Posterior vena cava (tissue), 2 donors: ENCODE measurements around the gene MERTK. TPM values are rescaled to one million over a fixed set of nuclear protein-coding genes. Genes with fewer than 3 reads are reported as not detected.
"Not testable (repeated sequence)": the region's sequence is repeated elsewhere in the genome, so short reads cannot be mapped to it uniquely, and the experiment has no call there.

Experiments
- DNase-seq: peaks from one replicate; pipeline ENCODE4 v3.0.0-alpha.2; 2020; ENCODE audit warnings: low spot score
- intact Hi-C, 2 donors: fragments of 100-400 bp; cut with DNase I; formaldehyde crosslinking; loops; one replicate each; pipeline versions ENCODE4 v1.14.1 to v1.14.2; 2022 to 2023
- total RNA-seq, 2 donors: library from RNA; stranded (reverse); fragmentation: NEBNext Ultra II Directional; extraction: Animal tissue kit (Norgen Biotek cat#: 25700); gene quantifications; one replicate each; pipeline ENCODE4 v1.2.1, GENCODE V29; 2021
- donor health status: DM: yes; HTN: yes; CAD: no.
- donor health status: DM: yes; HTN: yes; CAD: no.

Gene MERTK
- total RNA-seq, 2 donors from 2014 or later, result 34.2 to 37.5 TPM

DNA sequence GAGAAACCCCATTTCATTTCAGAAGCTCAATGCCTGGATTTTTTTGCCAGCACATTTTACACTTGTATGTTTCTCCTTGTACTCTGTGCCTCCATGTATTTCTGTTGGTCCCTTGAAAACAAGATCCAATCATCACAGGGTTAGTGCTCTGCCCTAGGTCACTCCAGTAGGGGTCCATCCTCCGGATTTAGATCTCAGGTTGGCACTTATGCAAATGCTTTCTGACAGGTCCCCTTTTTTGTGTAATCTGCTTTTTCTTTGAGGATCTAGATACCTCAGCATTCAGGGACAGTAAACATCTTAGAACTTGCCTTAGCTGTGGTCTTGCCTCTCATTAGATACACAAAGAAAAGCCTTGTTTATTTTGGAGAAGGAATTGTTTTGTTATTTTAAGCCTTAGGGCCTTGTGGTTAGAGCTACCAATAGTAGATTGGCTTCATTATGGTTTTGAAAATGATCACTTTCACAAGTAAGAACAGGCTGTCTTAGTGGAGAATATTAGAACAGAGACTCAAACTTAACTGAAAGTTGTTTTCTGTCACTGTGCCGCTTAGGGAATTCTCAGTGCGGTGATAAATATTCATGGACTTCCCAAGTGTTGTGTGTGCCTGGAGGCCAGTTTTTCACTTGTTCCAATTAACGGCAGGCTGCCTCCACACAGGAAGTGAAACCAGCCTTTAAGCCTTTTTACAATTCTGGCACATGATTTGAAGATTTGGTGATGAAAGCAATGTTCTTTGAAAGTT is 7.8 kb downstream of the MERTK start:
- intact Hi-C loops, result loop anchor here in 1 of 2 donors (10.0 kb wide), 1 partner anchor 79 kb away; no protein-coding TSS in a partner anchor
- DNase-seq, result no peak

DNA sequence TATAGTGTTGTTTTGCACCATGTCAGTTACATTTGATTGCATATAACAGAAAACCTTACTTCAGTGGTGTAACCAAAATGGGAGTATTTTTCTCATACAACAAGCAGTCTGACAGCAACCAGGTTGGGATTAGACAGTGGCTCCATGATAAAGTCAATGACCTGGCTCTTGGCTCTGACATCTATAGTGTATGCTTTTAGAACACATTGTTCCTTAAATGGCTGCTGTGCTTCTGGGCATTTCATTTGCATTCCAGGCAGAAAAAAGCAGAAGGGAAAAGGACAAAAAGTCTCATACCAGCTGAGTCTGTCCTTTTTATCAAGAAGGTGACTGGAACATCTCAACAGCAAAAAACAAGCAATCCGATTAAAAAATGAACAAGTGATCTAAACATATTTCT is 10.2 kb downstream of the MERTK start:
- no peak for DNase-seq
- intact Hi-C loops, result loop anchor here in 1 of 2 donors (10.0 kb wide), 1 partner anchor 76 kb away; no protein-coding TSS in a partner anchor

DNA sequence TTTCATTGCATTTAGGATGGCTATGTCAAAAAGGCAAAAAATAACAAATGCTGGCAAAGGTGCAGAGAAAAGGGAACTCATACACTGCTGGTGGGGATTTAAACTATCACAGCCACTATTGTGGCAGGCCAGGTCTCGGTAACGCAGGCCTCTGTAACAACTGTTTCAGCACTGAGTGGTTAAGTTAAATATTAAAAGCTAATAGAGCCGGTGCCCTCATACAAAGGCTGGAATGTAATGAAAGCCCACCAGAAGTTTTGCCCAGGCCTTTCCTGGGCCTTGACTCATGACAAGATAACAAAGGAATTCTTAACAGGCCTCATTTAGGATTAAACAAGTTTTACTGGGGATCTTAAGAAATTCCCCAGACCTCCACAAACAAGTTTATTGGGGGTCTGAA is 10.7 kb downstream of the MERTK start:
- DNase-seq, result no peak
- intact Hi-C loops, result loop anchor here in 1 of 2 donors (10.0 kb wide), 1 partner anchor 76 kb away; no protein-coding TSS in a partner anchor

DNA sequence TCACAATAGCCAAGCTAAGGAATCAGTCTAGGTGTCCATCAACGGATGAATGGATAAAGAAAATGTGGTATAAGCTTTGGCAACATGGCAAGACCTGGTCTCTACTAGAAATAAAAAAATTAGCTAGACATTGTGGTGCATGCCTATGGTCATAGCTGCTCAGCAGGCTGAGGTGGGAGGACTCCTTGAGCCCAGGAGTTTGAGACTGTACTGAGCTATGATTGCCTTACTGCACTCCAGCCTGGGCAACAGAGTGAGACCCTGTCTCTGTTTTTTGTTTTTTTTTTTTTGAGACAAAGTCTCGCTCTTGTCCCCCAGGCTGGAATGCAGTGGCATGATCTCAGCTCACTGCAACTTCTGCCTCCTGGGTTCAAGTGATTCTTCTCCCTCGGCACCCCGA is 11.6 kb downstream of the MERTK start:
- not testable (repeated sequence) for DNase-seq
- intact Hi-C loops, result loop anchor here in 1 of 2 donors (10.0 kb wide), 1 partner anchor 75 kb away; no protein-coding TSS in a partner anchor

DNA sequence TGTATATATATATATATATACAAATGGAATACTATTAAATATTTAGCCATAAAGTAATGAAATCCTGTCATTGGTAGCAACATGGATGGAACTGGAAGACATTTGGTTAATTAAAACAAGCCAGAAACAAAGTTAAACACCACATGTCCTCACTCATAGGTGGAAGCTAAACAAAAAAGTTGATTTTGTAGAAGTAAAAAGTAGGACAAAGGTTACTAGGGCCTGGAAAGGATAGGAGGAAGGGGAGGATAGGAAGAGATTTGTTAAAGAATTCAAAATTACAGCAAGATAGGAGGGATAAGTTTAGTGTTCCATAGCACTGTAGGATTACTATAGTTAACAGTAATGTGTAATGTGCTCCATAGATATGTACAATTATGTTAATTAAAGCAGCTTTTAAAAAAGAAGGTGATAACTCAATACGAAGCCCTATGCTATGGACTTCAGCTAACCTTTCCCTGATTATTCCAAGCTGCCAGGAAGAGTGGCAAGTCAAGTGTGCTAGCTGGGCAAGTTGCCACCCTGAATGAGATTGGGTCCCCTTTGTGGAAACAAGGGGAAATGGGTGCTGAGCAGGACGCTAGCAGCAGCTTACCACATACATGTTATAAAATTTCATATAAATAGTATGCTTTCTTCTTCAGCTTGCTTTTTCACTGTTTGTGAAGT is 12.3 kb downstream of the MERTK start:
- intact Hi-C loops, result no loop called here
- no peak for DNase-seq

DNA sequence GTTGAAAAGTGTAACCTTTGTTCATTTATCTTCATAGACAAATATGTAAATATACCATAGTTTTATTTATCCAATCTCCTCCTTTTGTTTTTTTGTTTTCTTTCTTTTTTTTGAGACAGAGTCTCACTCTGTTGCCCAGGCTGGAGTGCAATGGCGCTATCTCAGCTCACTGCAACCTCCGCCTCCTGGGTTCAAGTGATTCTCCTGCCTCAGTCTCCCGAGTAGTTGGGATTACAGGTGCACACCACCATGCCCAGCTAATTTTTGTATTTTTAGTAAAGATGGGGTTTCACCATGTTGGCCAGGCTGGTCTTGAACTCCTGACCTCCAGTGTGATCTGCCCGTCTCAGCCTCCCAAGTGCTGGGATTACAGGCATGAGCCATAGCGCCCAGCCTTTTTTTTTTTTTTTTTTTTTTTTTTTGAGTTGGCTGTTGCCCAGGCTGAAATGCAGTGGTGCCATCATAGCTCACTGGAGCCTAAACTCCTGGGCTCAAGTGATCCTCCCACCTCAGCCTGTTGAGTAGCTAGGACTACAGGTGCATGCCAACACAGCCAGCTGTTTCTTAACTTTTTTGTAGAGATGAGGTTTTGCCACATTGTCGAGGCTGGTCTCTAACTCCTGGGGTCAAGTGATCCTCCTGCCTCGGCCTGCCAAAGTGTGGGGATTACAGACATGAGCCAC is 13.0 kb downstream of the MERTK start:
- intact Hi-C loops, result not testable (repeated sequence)

DNA sequence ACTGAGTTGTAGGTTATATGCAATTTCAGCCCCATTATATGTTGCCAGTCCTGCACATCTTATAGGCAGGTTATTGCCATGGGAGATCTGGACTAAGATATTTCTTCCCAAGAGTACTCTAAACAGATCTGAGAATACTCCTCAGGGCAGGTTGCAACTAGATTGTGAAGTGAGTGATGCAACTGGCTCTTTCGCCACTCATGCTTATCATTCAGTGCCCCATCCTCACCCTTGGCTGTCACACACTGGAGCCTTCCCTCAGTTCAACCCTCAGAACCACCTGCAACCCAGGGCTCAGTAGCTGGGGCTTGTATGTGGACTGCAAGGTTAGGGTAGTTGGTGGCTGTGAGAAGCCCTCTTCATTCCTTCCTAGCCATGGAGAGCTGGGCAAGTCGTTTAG is 14.1 kb downstream of the MERTK start:
- no peak for DNase-seq
- intact Hi-C loops, result no loop called here

More for the DNA sequence above, 13.0 kb downstream of the MERTK start:
- DNase-seq, result not testable (repeated sequence)

DNA sequence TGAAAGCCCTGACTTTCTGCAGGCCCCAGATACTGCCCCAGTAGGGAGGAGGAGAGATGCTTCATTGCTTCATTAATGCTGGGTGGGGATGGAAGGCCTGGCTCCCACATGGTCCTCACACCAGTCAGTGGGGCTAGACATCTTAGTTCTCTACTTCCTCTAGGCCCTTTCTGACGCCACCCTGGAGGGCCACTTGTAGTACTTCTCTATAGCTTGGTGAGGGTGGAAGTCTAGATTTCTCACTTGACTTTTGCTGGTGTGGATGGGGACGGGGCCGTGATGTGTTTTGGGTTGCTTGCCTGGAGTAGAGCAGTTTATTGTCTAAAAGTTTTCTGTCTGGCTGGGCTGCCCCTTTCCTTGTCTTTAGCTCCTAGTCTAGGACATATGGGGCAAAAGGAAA is 18.7 kb downstream of the MERTK start:
- intact Hi-C loops, result no loop called here
- DNase-seq, result no peak

DNA sequence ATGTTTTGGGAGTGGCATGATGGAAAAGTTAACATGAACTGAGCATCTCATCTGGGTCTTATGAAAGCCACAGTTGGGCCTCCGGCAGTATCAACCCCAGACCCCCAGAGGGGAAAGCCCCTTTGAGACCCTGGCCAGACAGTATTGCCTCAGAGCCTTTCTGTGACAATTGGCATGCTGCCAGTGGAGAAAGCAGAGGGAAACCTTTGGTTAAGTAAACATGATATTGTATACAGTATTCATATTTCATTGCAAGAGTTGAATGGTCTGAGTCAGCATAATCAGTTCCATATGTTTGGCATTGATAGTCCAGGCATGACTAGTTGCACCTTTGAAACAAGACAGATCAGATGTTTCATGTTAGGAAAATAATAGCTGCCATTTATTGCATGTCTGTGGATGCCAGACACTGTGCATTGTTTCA is 20.0 kb downstream of the MERTK start:
- intact Hi-C loops, result no loop called here
- DNase-seq, result no peak

DNA sequence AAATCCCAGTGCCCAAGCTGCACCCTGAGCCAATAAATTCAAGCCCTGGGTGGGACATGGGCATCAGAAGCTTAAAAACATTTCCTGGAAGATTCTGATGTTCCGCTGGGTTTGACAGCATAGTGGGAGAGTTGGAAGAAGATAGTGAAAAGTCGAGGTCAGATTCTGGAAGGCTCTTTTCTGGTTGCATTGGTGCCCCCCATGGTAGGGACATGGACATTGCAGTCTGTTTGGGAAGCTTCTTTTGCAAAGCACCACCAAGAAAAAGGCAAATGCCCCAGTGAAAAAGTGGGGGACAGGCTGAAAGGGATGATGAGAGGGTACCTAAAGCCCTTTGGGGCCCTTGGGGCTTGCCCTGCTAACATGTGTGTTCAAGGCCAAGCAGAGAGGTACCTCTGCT is 21.0 kb downstream of the MERTK start:
- intact Hi-C loops, result no loop called here
- no peak for DNase-seq

DNA sequence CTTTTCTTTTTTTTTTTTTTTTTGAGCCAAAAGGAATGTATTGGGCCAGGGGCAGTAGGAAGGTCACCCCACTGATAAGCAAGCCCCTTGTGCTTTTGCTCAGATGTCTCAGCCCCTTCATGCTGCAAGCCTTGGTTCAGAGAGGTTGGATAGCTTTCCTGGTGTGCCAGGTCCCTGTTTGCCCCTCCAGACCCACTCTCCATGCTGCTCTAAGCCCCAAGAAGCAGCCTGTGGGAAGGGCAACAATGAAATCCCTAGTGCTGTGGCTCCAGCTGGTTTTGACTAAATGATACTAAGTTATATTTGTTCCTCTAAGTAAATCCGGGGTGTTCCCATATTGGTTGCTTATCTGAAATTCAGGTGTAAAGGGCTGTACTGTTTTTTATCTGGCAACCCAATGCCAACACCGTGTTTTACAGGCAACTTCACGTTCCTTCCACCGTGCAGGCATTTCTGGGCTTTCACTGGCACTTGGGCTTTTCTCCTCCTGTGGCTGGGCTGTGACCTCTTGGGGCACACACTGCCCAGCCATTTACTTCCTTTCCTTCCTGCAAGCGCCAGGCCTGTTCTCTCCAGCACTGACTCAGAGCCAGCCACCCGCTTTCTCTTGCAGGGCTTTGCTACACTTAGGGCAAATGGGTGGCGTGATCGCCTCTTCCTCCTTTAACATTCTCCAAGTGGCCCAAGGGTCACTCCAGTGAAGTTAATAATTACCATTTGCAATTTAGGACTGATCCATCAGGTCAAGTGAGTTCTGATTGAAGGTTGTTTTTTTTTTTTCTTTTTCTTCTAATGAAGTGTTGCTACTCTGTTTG is 21.6 kb downstream of the MERTK start:
- intact Hi-C loops, result loop anchor here in 1 of 2 donors (10.0 kb wide), 1 partner anchor 65 kb away; no protein-coding TSS in a partner anchor

DNA sequence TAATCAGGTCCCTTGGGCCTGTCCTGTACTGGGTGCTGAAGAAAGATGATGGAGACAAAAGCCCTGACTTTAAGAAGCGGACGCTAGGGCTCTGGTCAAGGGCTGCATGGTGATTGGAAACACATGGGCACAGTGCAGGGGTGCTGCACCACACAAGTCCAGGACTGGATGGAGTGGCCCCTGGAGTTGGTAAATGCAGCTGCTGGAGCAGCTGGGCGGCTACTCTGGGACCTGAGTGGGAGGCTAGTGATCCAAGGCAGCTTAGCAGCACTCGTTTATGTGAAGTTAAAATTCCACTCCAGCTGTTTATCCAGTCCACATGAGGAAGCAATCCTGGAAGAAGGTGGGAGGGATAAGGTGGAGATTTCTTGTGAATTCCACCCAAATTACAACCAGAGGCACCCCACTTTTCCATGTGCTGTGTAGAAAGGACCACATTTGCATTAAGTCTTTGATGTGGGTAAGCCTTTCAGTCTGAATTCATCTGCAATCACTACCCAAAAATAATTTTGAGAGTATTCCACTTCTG is 24.9 kb downstream of the MERTK start:
- no peak for DNase-seq
- intact Hi-C loops, result loop anchor here in 1 of 2 donors (10.0 kb wide), 1 partner anchor 61 kb away; no protein-coding TSS in a partner anchor

More for the DNA sequence above, 21.6 kb downstream of the MERTK start:
- DNase-seq, result peak; percentile 83

DNA sequence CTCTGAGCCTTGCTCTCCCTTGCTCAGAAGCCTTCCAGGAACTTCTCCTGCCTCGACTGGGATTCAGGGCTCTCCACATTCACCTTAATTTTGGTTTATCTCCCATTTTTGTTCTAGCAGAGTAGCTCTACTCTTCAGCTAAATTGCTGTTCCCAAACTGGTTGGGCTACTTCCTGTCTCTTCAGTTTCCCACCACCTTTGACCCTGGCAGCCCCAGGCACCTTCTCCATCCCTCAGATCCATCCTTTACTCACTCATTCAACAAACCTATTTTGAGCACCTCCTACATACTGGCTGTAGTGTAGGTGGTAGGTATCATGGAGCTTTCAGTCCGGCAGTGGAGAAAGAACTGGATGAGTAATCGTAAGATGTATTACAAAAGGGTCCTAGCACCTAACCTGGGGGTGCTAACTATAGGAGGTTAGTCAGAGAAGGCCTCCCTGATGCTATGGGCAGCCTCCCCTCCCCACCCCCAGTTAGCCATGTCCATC is 26.3 kb downstream of the MERTK start:
- no peak for DNase-seq
- intact Hi-C loops, result loop anchor here in 1 of 2 donors (10.0 kb wide), 1 partner anchor 60 kb away; no protein-coding TSS in a partner anchor

DNA sequence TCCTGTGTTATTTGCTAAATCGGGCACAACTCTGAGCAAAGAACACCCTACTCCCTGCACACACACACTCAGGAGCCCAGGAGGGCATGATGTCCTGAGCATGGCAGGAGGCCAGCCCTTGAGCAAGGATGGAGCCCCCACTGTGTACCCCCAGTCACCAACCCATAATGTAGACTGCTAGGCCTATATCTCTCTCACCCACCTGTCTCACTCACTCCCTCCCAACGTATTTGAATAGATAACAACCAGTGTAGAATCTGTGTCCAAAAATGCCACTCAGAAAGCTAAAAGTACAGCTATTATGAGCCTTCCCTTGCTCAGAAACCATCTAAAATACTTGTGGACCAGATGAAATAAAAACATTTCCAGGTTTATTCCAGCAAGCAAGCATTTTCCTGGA is 29.3 kb downstream of the MERTK start:
- intact Hi-C loops, result loop anchor here in 1 of 2 donors (10.0 kb wide), 1 partner anchor 57 kb away; no protein-coding TSS in a partner anchor
- DNase-seq, result no peak

DNA sequence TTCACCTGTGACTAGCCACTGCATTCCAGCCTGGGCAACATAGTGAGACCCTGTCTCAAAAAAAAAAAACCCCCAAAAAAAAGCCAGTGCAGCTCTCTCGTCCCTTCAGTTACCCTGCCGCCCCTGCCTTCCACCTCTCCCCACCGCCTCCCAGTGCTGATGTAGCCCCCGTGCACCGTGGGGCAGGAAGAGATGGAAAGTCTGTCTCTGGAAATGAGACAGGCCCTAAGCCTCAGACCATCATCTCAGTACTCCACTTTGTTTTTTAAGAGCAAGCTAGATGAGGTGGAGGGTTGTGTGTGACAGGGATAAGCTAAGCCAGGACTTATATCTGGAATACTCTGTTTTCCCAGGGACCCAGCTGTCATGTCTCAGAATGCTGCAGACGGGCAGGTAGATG is 32.0 kb downstream of the MERTK start:
- DNase-seq, result no peak
- intact Hi-C loops, result no loop called here

DNA sequence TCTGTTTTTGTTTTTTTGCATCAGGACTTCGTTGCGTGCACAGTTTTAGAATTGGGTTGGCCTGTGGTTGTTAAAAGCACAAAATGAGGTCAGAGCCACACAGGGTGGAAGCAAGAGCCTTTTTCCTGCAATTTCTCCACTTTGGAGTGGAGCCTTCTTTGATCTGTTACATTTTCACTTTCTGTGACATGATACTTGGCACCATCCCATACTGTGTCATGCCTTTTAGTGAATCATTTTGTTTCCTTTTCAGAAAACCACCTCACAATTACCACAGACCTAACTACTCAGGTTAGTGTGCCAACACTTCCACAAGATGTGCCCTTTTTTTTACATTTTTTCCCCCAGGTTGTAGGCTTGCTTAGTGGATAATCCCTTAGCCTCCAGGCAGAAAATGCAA is 32.5 kb downstream of the MERTK start:
- intact Hi-C loops, result no loop called here
- DNase-seq, result no peak

DNA sequence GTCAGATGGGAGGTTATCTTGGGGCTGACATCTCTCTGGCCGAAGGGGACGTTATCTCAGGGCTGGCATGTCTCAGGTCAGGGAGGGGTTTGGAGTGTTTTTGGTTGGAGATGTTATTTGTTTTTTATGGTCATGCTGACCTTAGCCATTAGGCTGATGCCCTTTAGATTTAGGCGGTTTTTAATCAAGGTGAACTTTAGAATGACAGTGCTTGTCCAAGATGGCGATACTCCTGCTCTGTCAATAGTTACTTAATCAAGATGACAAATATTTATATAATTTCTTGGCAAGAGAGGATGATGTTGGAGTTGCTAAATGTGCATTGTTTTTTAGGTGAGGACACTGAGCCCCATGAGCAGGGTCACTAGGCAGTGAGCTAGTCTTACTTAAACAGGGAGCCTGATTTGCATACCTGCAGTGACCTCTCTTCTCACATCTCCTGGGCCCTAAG is 34.5 kb downstream of the MERTK start:
- intact Hi-C loops, result no loop called here
- no peak for DNase-seq

DNA sequence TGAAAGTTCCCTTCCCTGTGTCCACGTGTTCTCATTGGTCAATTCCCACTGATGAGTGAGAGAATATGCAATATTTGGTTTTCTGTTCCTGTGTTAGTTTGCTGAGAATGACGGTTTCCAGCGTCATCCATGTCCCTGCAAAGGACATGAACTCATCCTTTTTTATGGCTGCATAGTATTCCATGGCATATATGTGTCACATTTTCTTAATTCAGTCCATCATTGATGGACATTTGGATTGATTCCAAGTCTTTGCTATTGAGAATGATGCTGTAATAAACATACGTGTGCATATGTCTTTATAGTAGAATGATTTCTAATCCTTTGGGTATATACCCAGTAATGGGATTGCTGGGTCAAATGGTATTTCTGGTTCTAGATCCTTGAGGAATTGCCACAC is 35.5 kb downstream of the MERTK start:
- DNase-seq, intact Hi-C loops: not testable (repeated sequence)
